Measurements from ENCODE around the gene RNF145.
"Not testable (repeated sequence)": the region's sequence is repeated elsewhere in the genome, so short reads cannot be mapped to it uniquely, and the experiment has no call there.

The RNF145 gene

DNA sequence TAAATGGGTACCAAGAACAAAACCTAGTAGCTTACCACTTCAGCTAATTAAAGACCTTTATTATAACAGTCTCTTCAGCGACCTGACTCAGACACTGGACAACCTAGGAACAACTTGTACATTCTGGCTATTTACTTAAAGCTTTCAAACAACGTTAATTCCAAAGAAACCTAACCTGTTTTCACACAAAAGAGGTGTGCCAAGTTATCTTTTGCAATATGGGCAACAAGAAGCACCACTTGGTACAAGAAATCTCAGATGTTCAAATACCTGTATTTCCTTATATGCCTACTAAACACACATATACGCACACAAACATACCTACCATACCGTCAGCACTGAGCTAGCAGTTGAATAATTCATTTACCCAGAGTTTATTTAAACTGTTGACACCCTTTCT lies 23.0 kb downstream of the RNF145 start:
- DNase-seq, result no peak

DNA sequence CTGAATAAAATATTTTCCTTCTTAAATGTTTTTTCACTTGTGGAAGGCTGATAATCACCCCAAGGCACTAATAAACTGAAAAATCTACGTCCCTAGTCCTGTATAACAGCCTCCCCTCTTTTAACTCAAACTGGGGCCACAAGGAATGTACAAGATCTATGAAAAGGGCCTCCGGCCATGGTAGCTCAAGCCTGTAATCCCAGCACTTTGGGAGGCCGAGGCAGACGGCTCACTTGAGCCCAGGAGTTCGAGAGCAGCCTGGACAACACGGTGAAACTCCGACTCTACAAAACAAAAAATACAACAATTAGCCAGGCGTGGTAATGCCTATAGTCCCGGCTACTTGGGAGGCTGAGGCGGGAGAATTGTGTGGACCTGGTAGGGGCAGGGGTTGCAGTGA lies 23.6 kb downstream of the RNF145 start:
- no peak for DNase-seq

DNA sequence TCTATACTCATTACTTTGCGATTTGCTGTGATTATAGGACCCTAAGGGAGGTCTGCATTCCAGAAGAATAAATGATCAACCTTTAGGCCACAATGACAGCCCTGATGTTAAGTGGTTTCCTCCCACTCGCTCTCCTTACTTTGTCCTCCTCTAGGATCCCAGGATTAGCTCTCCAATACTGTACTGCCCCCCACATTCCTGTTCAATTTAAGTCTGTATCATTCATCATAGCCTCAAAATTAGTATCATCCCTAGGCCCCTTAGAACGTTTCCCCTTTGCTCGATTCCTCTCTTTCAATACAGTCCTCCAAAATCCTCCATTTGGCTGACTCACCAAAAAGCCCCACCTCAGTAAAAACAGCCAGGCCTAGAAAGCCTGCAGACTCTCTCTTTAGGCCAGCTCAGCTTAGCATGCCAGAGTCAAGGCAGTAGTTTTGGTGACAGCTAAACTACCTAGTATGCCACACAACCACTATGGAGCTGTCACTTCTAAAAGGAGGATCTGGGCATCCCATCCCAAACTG lies 24.4 kb downstream of the RNF145 start:
- DNase-seq, result peak; percentile 60

DNA sequence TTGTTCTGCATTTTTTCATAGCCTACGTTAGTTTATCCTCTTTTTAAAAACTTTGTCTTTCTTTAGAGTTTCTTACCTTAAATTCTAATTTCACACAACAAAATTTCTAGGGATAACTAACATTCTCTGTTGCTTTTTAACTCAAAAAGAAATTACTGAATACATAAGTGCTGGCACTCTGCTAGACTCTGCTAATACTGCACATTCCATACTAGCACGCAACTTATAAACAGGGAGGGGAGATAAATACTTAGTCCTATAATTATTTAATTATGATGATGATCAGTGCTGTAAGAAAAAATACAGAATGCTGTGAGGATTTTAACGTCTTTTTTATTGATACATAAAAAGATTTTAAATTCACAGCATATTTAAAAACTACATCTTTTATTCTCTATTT lies 25.1 kb downstream of the RNF145 start:
- DNase-seq, result no peak

DNA sequence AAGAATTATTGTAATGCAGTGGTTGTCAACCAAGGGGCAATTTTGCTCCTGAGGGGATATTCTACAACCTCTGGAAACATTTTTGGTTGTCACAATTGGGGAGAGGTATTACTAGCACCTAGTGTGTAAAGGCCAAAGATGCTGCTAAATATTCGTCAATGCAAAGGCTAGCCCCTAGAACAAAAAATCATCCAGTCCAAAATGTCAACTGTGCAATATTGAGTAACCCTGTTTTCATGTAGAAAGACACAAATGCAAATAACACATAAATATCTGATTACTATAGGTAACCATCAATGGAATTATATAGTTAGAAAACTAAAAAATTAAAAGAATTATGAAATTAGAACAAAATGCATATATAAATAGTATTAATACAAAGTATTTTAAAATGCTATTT lies 26.1 kb downstream of the RNF145 start:
- DNase-seq, result no peak

DNA sequence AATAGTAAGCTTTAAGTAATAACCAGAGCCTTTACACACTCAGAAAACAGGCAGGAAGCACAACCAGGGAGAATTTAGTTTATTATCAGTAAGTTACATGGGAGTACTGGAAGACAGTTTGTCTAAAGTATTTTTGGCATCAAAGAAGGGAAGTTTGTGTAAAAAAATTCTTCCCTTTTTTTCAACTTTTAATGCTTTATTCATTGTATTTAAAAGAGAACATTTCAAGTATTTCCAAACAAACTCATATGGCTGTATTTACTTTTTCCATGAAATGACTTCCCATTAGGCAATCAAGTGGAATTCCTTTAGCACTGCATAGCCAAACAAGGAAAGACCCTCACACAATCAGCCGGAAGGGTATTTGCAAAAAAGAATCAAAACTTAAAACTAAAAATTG lies 26.7 kb downstream of the RNF145 start:
- DNase-seq, result no peak

DNA sequence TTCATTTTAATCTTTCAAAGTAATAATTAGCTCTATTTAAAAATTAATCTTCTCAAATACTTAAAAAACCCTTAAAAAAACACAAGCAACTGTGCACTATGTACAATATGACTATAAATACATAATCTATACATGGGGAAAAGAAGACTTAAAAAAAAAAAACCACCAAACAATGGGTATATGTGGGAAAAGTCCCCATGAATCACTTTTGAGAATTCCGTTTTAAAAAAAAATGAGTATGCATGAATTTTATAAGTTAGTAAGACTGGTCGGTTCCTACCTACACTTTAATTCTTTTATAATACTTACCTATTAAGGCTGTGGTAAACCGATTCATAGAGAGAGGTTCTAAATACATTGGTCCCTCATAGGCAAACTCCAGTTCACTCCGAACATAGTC lies 27.7 kb downstream of the RNF145 start:
- DNase-seq, result no peak

DNA sequence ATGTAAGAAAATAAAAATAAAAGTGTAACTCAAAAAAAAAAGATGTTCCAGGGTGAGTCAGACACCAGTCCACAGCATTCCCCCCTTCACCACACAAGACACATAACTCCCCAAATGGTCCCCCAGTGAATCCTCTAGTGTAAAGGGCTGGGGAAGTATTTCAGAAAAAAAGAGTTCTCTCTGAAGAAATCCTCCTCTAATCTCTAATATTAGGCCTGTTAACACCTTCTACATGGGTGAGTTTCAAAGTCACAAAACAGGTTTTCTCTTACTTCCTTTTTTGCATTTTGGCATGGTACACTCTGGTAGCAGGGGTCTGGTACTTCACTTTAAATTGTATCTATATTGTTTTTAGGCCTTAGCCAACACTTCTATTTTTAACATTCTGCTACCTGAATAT lies 28.2 kb downstream of the RNF145 start:
- DNase-seq, result no peak

DNA sequence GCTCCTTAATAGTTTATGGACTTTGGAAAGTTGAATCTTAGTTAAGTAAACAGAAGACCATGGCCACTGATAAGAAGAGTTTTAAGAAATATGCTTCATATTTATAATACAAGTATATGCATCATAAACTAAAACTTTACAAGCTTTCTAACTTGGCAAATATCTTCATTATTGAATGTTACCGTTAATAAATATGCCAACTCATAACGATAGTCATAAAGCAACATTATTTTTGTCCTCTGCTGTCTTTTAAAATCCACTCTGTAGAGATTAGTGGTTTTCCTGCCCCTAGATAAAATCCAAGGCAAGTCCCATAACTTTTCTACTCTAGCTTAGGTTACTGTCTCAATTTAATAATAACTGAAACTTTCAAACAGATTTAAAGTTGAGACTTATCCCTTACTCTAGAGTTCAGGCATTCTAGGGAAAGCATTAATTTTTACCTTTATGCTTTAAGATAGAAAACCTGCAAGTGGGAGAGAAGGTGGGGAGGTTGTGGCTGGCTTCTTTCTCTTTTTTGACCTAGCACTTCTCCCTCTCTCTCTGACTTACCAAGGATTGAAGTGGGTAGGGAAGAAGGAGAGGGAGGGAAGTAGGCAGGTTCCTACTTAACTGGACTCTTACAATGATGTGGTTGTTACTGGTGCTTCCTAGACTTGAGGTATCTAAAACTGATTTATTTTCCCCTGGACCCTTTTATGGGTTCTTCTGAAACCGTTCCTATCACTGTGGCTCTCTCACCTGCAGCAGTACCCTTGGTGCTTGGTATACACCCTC lies 29.6 kb downstream of the RNF145 start:
- no peak for DNase-seq

DNA sequence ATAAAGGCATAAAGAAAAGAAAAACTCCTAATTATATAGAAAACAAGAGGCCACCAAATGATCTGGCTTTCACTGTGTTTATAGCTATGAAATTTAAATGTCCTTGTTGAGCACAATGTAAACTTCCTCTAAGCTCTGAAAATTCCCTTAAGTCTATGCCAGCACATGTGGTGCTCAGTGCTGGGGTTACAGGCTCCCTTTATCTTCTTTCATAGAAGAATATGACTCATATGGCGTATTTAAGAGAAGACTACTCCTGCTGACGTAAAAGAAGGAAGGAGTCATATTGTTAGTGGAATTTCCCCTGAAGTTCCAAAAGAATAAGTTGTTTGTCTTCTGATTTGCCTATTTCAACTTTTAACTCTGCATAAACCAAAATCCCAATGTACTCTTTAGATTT lies 30.4 kb downstream of the RNF145 start:
- DNase-seq, result peak; percentile 27

DNA sequence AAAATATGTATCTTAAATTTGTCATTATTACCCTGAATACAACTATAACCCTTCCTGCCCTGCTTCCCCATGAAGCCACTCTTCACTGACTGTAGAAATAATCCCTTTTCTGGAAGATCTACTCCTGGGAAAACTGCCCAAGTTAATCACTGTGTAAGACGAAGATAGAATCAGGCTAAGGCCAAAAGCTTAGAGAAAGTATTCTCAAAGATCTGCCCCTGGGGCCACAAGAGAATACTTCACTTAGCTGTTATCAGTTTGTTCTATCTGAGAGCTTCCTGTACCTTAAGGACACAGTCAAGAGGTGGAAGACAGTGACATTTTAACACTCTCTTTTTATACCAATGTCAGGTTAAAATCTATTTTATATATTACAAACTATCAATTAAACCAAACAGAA lies 33.8 kb downstream of the RNF145 start:
- no peak for DNase-seq

DNA sequence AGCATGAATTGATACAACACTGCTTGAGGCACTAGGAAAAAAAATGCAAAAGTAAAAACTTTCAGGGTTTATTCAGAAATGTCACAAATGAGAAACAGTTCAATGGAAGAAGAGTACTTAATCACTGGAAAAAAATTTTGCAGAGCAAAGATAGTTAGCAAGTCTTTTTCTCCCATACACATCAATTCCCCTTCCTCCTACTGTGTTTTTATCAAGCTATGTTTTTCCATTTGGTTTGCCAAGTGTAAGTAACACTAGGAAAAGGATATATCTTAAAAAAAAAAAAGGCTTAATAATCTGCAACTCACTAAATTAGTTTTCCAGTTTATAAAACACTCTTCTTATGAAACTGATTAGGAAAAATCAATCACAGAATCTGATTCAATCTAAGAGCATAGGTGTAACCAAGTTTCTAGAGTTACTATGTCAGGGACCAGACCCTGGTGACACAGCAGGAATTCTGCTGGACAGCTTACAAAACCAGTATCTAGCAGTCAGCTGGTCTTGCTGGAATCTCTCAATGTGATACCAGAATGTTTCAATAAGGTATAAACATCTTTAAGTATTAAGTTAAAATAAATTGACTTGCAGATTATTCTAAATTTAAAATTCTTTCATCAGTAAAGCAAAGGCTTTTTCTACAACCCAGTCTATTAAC lies 34.7 kb downstream of the RNF145 start:
- DNase-seq, result no peak

DNA sequence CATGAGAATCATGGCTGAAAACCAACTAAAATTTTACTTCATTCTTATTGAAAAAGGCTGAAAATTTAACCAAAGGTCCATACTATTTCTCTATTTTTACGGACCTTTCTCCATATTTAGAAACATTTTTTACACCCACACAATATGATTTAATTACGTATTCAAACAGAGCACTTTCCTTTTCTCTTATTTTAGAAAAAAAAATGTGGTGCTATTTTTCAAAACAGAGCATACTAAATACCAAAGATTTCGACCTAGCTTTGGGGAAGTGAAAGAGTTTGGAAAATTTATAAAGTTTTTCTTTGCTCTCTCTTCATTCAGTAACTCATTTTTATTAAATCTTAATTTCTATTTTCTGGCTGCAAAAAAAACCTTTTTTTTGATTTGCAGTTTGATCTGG lies 38.1 kb downstream of the RNF145 start:
- no peak for DNase-seq

DNA sequence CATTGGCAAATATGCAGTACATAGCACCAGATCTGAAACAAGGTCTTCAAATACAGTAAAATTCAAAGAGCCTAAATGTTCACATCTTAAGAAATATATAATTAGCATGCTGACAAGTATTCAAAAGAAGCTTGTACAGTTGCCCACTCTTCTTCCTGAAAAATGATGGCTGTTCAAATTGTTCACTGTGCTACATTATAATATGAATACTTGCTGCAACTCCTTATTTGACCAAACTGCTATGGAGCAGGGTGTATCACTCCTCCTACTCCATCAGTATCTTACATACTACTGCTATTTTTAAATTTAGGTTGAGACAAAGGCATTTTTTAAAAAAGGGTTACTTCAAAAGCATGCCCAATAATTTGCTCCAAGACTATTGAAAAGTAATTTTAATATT lies 39.3 kb downstream of the RNF145 start:
- DNase-seq, result no peak

DNA sequence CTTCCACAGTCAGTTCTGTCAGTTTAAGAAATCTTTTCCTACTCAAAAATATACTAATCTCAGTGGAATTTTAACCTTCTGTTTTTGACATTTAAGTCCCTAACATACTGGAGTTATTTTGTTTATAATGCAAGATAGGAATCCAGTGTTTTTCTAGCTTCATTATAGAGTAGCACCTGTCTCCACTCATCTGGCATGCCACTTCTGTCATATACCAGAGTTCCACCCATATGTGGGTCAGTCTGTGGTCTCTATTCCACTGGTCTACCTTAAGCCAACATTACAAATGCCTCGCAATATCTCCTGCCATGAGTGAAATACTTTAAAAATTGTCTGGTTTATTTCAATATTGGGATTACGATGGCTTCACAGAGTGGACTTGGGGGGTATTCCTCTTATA lies 42.9 kb downstream of the RNF145 start:
- DNase-seq, result no peak

DNA sequence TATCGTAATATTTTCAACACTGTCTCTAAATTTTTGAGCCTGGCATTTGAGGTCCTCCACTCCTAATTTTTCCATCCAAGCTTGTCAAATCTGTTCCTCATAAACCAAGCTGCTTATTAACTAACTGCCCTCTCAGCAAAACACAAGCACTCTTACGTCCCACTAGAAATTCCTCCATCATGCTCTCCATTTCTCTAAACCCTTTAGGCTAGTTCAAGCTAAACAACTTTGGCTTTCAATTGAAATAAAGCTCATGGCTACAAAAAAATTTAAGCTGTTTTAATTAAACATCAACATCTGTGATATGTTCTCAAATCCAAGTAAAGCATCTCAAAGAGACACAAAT lies 45.7 kb downstream of the RNF145 start:
- no peak for DNase-seq

DNA sequence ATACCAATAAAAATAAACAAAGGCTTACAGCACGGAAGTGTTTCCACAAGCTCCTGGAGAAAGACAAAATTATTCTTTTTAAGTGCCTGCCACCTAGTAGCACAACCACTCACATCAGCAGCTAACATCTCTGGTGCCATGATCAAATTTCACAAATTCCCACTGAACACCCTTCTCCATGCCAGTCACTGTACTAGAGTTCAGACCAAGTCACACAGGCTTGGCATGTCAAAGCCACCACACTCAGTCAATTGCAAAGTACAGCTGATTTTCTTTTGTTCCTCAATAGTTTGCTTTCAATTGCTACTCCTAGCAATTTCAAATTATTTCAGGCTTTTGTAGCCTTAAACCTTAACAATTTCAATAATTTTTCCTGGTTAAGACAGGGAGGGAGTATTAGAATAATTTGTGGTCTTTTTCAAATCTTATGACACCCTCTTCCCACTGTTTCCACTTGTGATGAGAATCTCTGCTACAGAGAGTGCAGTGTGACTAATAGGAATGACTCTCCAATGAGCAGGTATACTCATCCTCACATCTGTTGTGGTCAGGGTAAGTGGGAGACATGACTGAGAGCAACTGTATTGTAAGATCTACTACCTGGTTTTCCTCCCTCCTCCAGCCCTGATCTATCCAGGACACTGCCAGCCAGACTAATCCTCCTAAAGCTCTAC lies 46.2 kb downstream of the RNF145 start:
- no peak for DNase-seq

DNA sequence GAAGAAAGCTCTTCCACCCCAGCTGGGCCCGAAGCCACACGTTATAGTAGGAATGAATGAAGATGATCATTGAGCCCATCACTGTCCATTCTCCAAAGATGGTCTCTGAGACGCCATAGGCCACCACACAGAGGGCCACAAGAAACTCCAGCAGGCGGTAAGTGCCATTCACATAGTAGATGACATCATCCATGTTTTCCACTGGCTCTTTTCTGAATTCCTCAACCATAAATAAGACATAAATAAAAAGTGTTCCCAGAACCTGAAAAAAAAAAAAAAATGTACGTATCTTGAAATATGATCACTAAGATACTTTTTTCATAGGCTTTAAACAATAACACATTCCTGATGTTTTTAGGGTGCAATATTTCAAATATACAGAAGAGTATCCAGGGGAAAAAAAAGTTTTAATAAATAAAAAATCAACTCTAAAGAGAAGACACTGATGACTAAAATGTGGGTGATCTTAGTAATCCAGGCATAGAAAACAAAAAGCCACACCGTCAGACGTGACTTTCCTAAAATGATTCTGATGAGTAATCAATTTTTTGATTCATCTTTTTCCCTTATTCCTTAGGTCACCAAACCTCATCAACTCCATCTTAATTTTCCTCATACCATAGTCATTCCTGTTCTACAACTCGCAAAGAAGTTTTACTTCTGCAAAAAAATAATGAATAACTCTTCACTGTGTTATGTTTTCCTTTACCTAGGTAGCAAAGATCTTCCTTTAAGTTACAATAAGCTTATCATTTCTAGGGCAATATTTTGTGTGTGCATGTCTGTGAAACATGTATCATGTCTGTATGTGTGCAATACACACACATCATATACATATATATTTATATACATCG lies 47.8 kb downstream of the RNF145 start:
- DNase-seq, result no peak

DNA sequence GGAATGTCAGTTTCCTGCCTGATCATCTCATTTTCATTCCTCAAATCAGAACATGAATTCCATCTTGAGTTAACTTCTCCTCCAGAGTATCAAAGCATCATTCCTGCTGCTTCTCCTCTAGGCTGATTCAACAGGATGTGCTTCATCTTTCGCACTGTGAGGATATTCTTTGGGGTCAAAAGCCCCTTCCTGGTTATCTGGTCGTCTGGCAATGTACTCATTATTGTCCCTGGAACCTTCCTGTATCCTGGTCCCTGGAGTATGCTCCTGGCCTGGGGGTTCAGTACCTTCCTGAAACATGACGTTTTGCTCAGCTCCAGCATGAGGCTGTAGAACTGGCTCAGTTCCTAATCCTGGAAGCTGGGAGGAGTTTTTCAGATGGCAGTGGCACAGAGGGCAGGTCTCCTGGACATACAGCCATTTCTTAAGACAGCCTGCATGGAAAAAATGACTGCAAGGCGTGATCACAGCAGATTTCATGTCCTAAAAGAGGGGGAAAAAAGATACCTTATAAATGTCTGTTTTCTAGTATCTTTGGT lies 50.7 kb downstream of the RNF145 start:
- DNase-seq, result not testable (repeated sequence)

DNA sequence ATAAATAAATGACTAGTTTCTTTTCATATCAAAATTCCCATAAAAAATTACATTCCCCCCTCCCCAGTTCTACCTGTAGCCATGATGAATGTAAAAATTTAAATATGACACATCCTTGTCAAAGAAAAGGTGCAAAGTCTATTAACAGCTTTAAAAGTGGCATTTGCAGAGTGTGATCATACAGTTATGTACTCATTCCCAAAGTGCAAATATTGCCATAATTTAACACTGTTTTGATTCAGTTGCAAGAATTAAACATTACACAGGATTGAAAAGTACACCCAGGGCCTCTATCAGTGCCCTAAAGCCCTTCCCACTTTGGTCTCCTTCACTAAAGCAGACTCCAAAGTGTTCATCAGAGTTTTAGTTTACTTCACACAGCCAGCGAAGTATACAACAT lies 51.8 kb downstream of the RNF145 start:
- no peak for DNase-seq

DNA sequence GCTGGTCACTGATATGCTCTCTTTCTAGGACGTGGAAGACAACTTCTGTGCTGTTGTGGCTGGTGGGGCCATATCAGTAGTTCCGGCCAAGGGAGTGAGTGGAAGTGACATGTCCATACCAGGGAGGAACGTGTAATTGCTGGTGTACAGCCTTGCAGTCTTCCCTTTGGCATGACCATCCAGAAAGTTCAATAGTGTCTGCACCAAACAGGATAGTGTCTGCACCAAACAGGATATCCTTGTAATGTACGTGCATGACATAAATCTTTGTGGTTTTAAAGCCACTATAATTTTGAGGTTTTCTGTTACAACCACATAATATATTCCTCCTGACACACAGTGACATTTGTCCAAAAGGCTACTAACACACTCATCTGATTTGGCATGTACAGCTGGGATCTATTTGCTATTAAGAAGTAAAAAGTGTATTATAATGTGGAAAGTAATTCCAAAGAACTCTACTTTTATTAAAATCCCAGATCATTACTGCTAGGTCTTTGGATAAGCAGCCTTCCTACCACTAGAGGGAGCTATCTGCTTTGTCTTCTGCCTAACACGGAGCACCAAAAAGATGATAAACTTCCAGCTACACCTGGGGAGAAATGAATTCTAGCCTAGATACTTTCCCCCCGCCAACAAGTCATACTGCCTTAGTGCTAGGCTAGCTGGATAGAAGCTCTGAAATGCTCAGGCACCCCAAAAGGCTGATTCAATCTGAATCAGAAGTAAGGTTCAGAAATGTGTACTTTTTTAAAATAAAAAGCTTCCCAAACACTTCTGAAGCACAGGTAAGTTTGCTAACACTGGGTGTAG lies 52.7 kb downstream of the RNF145 start:
- no peak for DNase-seq

DNA sequence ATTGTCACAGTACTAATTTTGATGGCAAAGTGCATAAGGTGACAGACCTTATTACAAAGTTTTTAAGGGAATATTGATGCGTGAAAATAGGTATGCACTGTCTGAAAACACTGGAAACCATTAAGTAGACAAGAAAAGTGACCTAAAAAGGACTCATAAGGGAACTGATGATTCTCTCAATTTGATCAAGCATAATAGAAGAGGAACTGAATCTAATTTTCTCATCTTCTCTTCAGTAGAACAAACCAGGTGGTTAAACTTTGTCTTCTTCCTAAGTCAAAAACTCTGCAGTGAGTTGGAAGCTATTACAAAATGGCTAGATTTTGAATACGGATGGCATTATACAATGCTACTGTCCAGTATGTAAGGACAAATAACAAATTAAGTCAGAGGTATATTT lies 53.4 kb downstream of the RNF145 start:
- DNase-seq, result no peak

Data from T1000 (cell line).